HPDE6-E6E7 (cell line): ENCODE results near the gene PAEP.

ENCODE experiments used
- DNase-seq: peaks from one replicate; pipeline ENCODE4 v3.0.0; 2011; ENCODE audit warnings: missing footprints; ENCODE audit errors: extremely low spot score

Gene PAEP

GRCh38 chr9:135614821-135615665 is 53.5 kb downstream of the PAEP start:
- no peak for DNase-seq

- DNase-seq: no peak
These were observed 54.4 kb downstream of the PAEP start for GRCh38 chr9:135615666-135616618.
